H9 (cell line): ENCODE measurements around the gene KLHL34. TPM values are rescaled to one million over a fixed set of nuclear protein-coding genes. Genes with fewer than 3 reads are reported as not detected.

Source experiments
- DNase-seq: peaks from one replicate; pipeline ENCODE4 v3.0.0-alpha.2; 2017
- H2AFZ ChIP-seq: one replicate; pipeline ENCODE4 v1.6.1; 2013; ENCODE audit warnings: mild to moderate bottlenecking, low read length, control low read depth, moderate library complexity
- H2AK5ac ChIP-seq: 2 replicates; pipeline ENCODE4 v1.6.1; 2013; ENCODE audit warnings: low read length, control low read depth, mixed read lengths; ENCODE audit not compliant: insufficient read length
- H2BK120ac ChIP-seq: one replicate; pipeline ENCODE4 v1.6.1; 2013; ENCODE audit warnings: low read depth, mild to moderate bottlenecking, low read length, control low read depth, inconsistent platforms; ENCODE audit not compliant: poor library complexity, severe bottlenecking
- H2BK12ac ChIP-seq: 2 replicates; pipeline ENCODE4 v1.6.1; 2013; ENCODE audit warnings: low read length, control low read depth, mixed read lengths, low read depth; ENCODE audit not compliant: insufficient read length
- H2BK15ac ChIP-seq: 2 replicates; pipeline ENCODE4 v1.6.1; 2013; ENCODE audit warnings: low read depth, low read length, control low read depth
- H2BK20ac ChIP-seq: one replicate; pipeline ENCODE4 v1.6.1; 2013; ENCODE audit warnings: low read depth, mild to moderate bottlenecking, low read length, control low read depth, inconsistent platforms; ENCODE audit not compliant: poor library complexity, severe bottlenecking
- H2BK5ac ChIP-seq: 2 replicates; pipeline ENCODE4 v1.6.1; 2013; ENCODE audit warnings: low read length, control low read depth, mixed read lengths; ENCODE audit not compliant: insufficient read length
- H3K14ac ChIP-seq: 2 replicates; pipeline ENCODE4 v1.6.1; 2013; ENCODE audit warnings: low read length, control low read depth; ENCODE audit not compliant: insufficient read depth
- H3K18ac ChIP-seq: 2 replicates; pipeline ENCODE4 v1.6.1; 2013; ENCODE audit warnings: low read depth, mild to moderate bottlenecking, mixed read lengths, low read length, control low read depth; ENCODE audit not compliant: insufficient read length
- H3K23ac ChIP-seq: 2 replicates; pipeline ENCODE4 v1.6.1; 2013; ENCODE audit warnings: low read length, control low read depth, mixed read lengths, low read depth; ENCODE audit not compliant: insufficient read length
- H3K23me2 ChIP-seq: 2 replicates; pipeline ENCODE4 v1.6.1; 2013; ENCODE audit warnings: low read depth, mild to moderate bottlenecking, mixed read lengths, low read length, control low read depth; ENCODE audit not compliant: insufficient read length, poor library complexity, severe bottlenecking
- H3K27ac ChIP-seq: 2 replicates; pipeline ENCODE4 v1.5.1; 2013; ENCODE audit warnings: low read length, control low read depth, mixed read lengths, low read depth; ENCODE audit not compliant: insufficient read length
- H3K27me3 ChIP-seq: 2 replicates; pipeline ENCODE4 v1.6.1; 2013; ENCODE audit warnings: low read length, control low read depth, inconsistent platforms; ENCODE audit not compliant: insufficient read depth
- H3K4ac ChIP-seq: 2 replicates; pipeline ENCODE4 v1.6.1; 2013; ENCODE audit warnings: low read depth, mild to moderate bottlenecking, control low read depth, inconsistent platforms, low read length, moderate library complexity
- H3K4me1 ChIP-seq: 2 replicates; pipeline ENCODE4 v1.6.1; 2013; ENCODE audit warnings: low read length, control low read depth, inconsistent platforms; ENCODE audit not compliant: insufficient read depth
- H3K4me2 ChIP-seq: 2 replicates; pipeline ENCODE4 v1.6.1; 2013; ENCODE audit warnings: low read length, control low read depth, mixed read lengths; ENCODE audit not compliant: insufficient read length, insufficient read depth
- H3K56ac ChIP-seq: 2 replicates; pipeline ENCODE4 v1.6.1; 2013; ENCODE audit warnings: low read depth, mild to moderate bottlenecking, mixed read lengths, low read length, control low read depth; ENCODE audit not compliant: insufficient read length
- H3K79me1 ChIP-seq: 2 replicates; pipeline ENCODE4 v1.6.1; 2013; ENCODE audit warnings: low read depth, mild to moderate bottlenecking, moderate library complexity, low read length, control low read depth, inconsistent platforms; ENCODE audit not compliant: insufficient read depth, poor library complexity, severe bottlenecking
- H3K79me2 ChIP-seq: 2 replicates; pipeline ENCODE4 v1.6.1; 2013; ENCODE audit warnings: low read length, control low read depth, inconsistent platforms; ENCODE audit not compliant: insufficient read depth
- H3K9ac ChIP-seq: 2 replicates; pipeline ENCODE4 v1.6.1; 2013; ENCODE audit warnings: low read length, control low read depth, mixed read lengths; ENCODE audit not compliant: insufficient read length; ENCODE audit errors: extremely low read depth
- H3K9me3 ChIP-seq: one replicate; pipeline ENCODE4 v1.6.1; 2013; ENCODE audit warnings: low read depth, low read length, inconsistent platforms; ENCODE audit not compliant: control insufficient read depth
- H3T11ph ChIP-seq: one replicate; pipeline ENCODE4 v1.6.1; 2013; ENCODE audit warnings: mild to moderate bottlenecking, low read length, control low read depth, inconsistent platforms
- H4K20me1 ChIP-seq: one replicate; pipeline ENCODE4 v1.6.1; 2013; ENCODE audit not compliant: control insufficient read depth, insufficient read length, insufficient read depth
- H4K5ac ChIP-seq: 2 replicates; pipeline ENCODE4 v1.6.1; 2013; ENCODE audit warnings: low read depth, mild to moderate bottlenecking, mixed read lengths, low read length, control low read depth; ENCODE audit not compliant: insufficient read length
- H4K8ac ChIP-seq: replicated peaks from 2 replicates; pipeline ENCODE4 v1.6.1; 2013; ENCODE audit warnings: low read length, control low read depth, mixed read lengths, low read depth; ENCODE audit not compliant: insufficient read length
- H4K91ac ChIP-seq: 2 replicates; pipeline ENCODE4 v1.6.1; 2013; ENCODE audit warnings: low read depth, mild to moderate bottlenecking, moderate library complexity, mixed read lengths, low read length, control low read depth; ENCODE audit not compliant: insufficient read length
- H3K27ac Mint-ChIP-seq, 3 experiments: 2 replicates in 2 of 3; 3 replicates in 1 of 3; pipeline ENCODE4 v1.8.0; 2020 to 2021; ENCODE audit warnings: mixed read lengths in 3 of 3, mild to moderate bottlenecking in 1 of 3, moderate library complexity in 1 of 3
- H3K27me3 Mint-ChIP-seq: 2 replicates; pipeline ENCODE4 v1.8.0; 2021; ENCODE audit warnings: low read depth, mild to moderate bottlenecking, moderate library complexity, mixed read lengths
- H3K36me3 Mint-ChIP-seq, 3 experiments: 2 replicates in 2 of 3; 3 replicates in 1 of 3; pipeline ENCODE4 v1.8.0; 2020 to 2021; ENCODE audit warnings: low read depth in 3 of 3, mixed read lengths in 3 of 3; ENCODE audit not compliant: insufficient read depth in 1 of 3
- H3K4me1 Mint-ChIP-seq, 2 experiments: 2 replicates each; pipeline ENCODE4 v1.8.0; 2020; ENCODE audit warnings: mixed read lengths in 2 of 2
- H3K4me3 Mint-ChIP-seq, 2 experiments: 2 replicates in 1 of 2; 3 replicates in 1 of 2; pipeline ENCODE4 v1.8.0; 2020 to 2021; ENCODE audit warnings: mild to moderate bottlenecking in 2 of 2, mixed read lengths in 2 of 2, moderate library complexity in 1 of 2
- H3K9me3 Mint-ChIP-seq, 2 experiments: 2 replicates in 1 of 2; 3 replicates in 1 of 2; pipeline ENCODE4 v1.8.0; 2020; ENCODE audit warnings: mild to moderate bottlenecking in 2 of 2, mixed read lengths in 2 of 2, moderate library complexity in 1 of 2
- CTCF ChIP-seq: fragments of 200-600 bp; sonication (generic); conservative IDR thresholded peaks from 3 replicates; pipeline ENCODE4 v1.8.0; 2021; ENCODE audit warnings: antibody characterized with exemption, mild to moderate bottlenecking
- WGBS: extraction: QIAGEN DNeasy Blood & Tissue Kit; methylation state at CpG from one replicate; pipeline ENCODE4 v1.1.7; 2013; ENCODE audit warnings: missing lambda C conversion rate, low lambda C conversion rate, mixed read lengths; ENCODE audit not compliant: insufficient read length; ENCODE audit errors: extremely low coverage; 5-methylcytosine and 5-hydroxymethylcytosine counted together
- long read RNA-seq: library from polyadenylated mRNA; unstranded; transcript quantifications from one replicate; pipeline ENCODE4 v2.0.0, GENCODE V29; 2020
- total RNA-seq: library from RNA; stranded (reverse); gene quantifications from 2 replicates; pipeline ENCODE4 v1.2.1, GENCODE V29; 2021

Gene KLHL34
- not detected in 2 replicates for total RNA-seq
- long read RNA-seq, result 0 reads

- H3K18ac ChIP-seq, result no peak within 1 kb of the TSS
- H2BK15ac ChIP-seq, result no peak within 1 kb of the TSS
- no peak within 1 kb of the TSS for H3K23ac ChIP-seq
- H2AK5ac ChIP-seq, result no peak within 1 kb of the TSS
- peaks cover 0 to 3% of the 10 kb centered on the region in 2 experiments; a peak in 1 of 4 replicates for H3K4me1 Mint-ChIP-seq
- H3T11ph ChIP-seq, result no peak within 1 kb of the TSS
- WGBS, result no CpG with 5 or more reads among the region's 60 CpGs
- H3K27me3 Mint-ChIP-seq, result no peaks in the 10 kb centered on the region; the same call in 1 of the 2 replicates
- no peak within 1 kb of the TSS for H4K8ac ChIP-seq
- no peaks in the 10 kb centered on the region for H3K27me3 ChIP-seq
- DNase-seq, result no peak
- no peak within 1 kb of the TSS; the same call in 1 of the 2 replicates for H3K14ac ChIP-seq
- H3K27ac Mint-ChIP-seq, result peak within 1 kb of the TSS in 1 of 3 experiments; percentile 82; a peak in 2 of 7 replicates
- no peaks in the 10 kb centered on the region for H3K4me1 ChIP-seq
- no peak within 1 kb of the TSS for H2BK12ac ChIP-seq
- no peaks in the 10 kb centered on the region for H3K79me1 ChIP-seq
- H3K27ac ChIP-seq, result no peak within 1 kb of the TSS
- H3K36me3 Mint-ChIP-seq, result peaks cover 0 to 3% (median 2%) of the 10 kb centered on the region in 3 experiments; a peak in 3 of 7 replicates
- no peak within 1 kb of the TSS for H3K4me2 ChIP-seq
- H3K4me3 Mint-ChIP-seq, result peak within 1 kb of the TSS in 1 of 2 experiments; percentile 13; a peak in 2 of 5 replicates
- H2BK5ac ChIP-seq, result no peak within 1 kb of the TSS
- H2BK20ac ChIP-seq, result no peak within 1 kb of the TSS
- H2AFZ ChIP-seq, result no peak within 1 kb of the TSS
- no peaks in the 10 kb centered on the region for H3K79me2 ChIP-seq
- no peak within 1 kb of the TSS for H4K5ac ChIP-seq
- no peaks in the 10 kb centered on the region for H4K20me1 ChIP-seq
- peaks cover 3 to 26% of the 10 kb centered on the region in 2 experiments; a peak in 4 of 5 replicates for H3K9me3 Mint-ChIP-seq
- TF ChIP-seq CTCF, result no peak
- no peak within 1 kb of the TSS for H3K4ac ChIP-seq
- H3K9me3 ChIP-seq, result peaks cover 9% of the 10 kb centered on the region
- H2BK120ac ChIP-seq, result no peak within 1 kb of the TSS
- no peak within 1 kb of the TSS for H4K91ac ChIP-seq
- H3K56ac ChIP-seq, result no peak within 1 kb of the TSS
- H3K23me2 ChIP-seq, result no peaks in the 10 kb centered on the region
- no peak within 1 kb of the TSS for H3K9ac ChIP-seq
Observed at GRCh38 chrX:21658152-21658737, at the start of gene KLHL34. TSS of gene KLHL34 (minus strand) at chrX:21658330. CDS start at chrX:21657788, 542 bp downstream.
